Measurements from ENCODE around the gene APOB.

Gene APOB

DNA sequence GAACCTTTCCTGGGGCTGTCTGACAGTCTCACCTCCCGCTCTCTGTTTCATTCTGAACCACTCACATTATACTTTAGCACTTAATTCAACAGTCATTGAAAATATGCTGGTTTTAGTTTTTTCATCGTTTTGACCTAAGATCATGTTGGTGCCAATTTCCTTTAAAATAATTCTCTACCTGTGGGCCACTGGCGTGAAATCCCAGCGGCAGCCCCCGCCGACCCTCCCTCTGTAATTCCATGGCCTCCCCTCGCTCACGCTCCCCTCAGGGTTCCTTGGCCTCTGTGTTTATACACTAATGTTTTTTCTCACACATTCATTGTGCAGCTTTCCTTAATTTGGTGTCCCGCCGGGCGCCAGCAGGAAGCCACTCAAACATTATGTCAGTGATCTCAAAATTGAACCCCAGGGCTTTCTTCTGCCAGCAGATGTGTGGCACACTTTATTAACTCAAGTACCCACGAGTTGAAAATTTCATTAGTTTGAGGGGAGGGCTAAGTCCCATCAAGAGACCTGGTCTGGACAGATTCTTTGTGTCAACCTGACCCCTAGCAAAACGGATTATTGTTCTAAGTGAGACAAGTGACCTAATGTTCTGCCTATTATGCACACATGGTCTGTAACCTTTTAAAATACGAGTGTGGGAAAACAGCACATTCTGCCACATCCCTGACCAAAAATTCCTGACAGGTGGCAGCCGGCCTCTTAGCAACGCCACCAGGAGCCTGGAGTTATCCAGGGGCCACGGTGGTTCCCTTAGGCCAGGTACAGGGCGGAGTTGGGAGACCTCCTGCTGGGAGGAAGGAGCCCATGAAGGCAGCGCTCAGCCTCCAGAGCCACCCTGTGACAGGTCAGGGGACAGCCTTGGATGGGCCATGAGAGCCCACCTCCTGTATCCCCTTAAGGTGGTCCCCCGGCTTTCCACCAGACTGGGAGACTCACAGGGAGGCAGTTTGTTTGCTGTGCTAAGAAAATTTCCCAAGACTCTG lies 53.1 kb downstream of the APOB start:
- no peaks in the 10 kb centered on the region for H3K27me3 ChIP-seq (ENCODE audit: control insufficient read depth in 1 of 2, insufficient read depth in 2 of 2, low read length in 2 of 2)
- H3K27ac ChIP-seq (ENCODE audit: low read depth, low read length) = no peak overlapping the region
- no peak overlapping the region for H3K4me3 ChIP-seq (ENCODE audit: low read depth in 1 of 2, low read length in 2 of 2)
- H3K36me3 ChIP-seq (ENCODE audit: insufficient read depth, low read length) = no peaks in the 10 kb centered on the region
- H3K9ac ChIP-seq (ENCODE audit: low read length) = no peak overlapping the region
- H3K9me3 ChIP-seq (ENCODE audit: low read length) = no peaks in the 10 kb centered on the region
- H3K4me1 ChIP-seq (ENCODE audit: insufficient read depth, low read length) = peaks cover 25% of the 10 kb centered on the region

- no peak overlapping the region for H3K9ac ChIP-seq (ENCODE audit: low read length)
- no peaks in the 10 kb centered on the region for H3K9me3 ChIP-seq (ENCODE audit: low read length)
- H3K27ac ChIP-seq (ENCODE audit: low read depth, low read length) = no peak overlapping the region
- no peak overlapping the region for H3K4me3 ChIP-seq (ENCODE audit: low read depth in 1 of 2, low read length in 2 of 2)
- H3K4me1 ChIP-seq (ENCODE audit: insufficient read depth, low read length) = peaks cover 25% of the 10 kb centered on the region
- H3K27me3 ChIP-seq (ENCODE audit: control insufficient read depth in 1 of 2, insufficient read depth in 2 of 2, low read length in 2 of 2) = no peaks in the 10 kb centered on the region
- no peaks in the 10 kb centered on the region for H3K36me3 ChIP-seq (ENCODE audit: insufficient read depth, low read length)
These were observed 54.5 kb downstream of the APOB start for GRCh38 chr2:20989404-20989803.

GRCh38 chr2:20988905-20989304 lies 55.0 kb downstream of the APOB start:
- Histone ChIP-seq H3K27ac (ENCODE audit: low read depth, low read length) (no peak overlapping the region), H3K27me3 (ENCODE audit: control insufficient read depth in 1 of 2, insufficient read depth in 2 of 2, low read length in 2 of 2) (no peaks in the 10 kb centered on the region), H3K4me1 (ENCODE audit: insufficient read depth, low read length) (peaks cover 25% of the 10 kb centered on the region)

GRCh38 chr2:20986024-20986939 lies 57.6 kb downstream of the APOB start:
- peaks cover 11% of the 10 kb centered on the region for H3K4me1 ChIP-seq (ENCODE audit: insufficient read depth, low read length)

More at GRCh38 chr2:20988905-20989304, 55.0 kb downstream of the APOB start:
- H3K9ac ChIP-seq (ENCODE audit: low read length) = no peak overlapping the region
- no peaks in the 10 kb centered on the region for H3K36me3 ChIP-seq (ENCODE audit: insufficient read depth, low read length)
- H3K4me3 ChIP-seq (ENCODE audit: low read depth in 1 of 2, low read length in 2 of 2) = no peak overlapping the region
- no peaks in the 10 kb centered on the region for H3K9me3 ChIP-seq (ENCODE audit: low read length)

DNA sequence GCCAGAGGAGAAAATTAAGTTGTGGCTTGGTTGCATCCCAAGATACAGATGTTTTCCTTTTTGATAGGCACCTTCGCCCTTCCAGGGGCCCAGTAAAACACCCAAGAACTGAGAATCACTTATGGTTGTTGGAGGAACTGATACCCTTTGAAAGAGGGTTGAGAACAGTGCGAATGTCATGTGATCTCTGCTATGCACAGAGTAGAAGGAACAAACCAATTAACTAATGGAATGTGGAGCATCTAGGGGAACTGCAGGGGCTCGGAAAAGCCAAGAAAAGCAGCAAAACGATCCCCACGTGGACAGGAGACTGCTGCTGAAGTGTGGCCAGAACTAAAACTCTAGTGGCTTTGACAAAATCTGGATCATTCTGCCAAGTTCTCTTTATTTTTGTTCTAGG lies 58.8 kb downstream of the APOB start:
- Histone ChIP-seq H3K36me3 (ENCODE audit: insufficient read depth, low read length) (no peaks in the 10 kb centered on the region), H3K4me1 (ENCODE audit: insufficient read depth, low read length) (peaks cover 10% of the 10 kb centered on the region), H3K9me3 (ENCODE audit: low read length) (no peaks in the 10 kb centered on the region), H3K27me3 (ENCODE audit: control insufficient read depth in 1 of 2, insufficient read depth in 2 of 2, low read length in 2 of 2) (no peaks in the 10 kb centered on the region), H3K9ac (ENCODE audit: low read length) (no peak overlapping the region), H3K27ac (ENCODE audit: low read depth, low read length) (no peak overlapping the region), H3K4me3 (ENCODE audit: low read depth in 1 of 2, low read length in 2 of 2) (no peak overlapping the region)

More at GRCh38 chr2:20986024-20986939, 57.6 kb downstream of the APOB start:
- H3K4me3 ChIP-seq (ENCODE audit: low read depth in 1 of 2, low read length in 2 of 2) = no peak overlapping the region
- no peak overlapping the region for H3K9ac ChIP-seq (ENCODE audit: low read length)
- H3K36me3 ChIP-seq (ENCODE audit: insufficient read depth, low read length) = no peaks in the 10 kb centered on the region
- H3K27me3 ChIP-seq (ENCODE audit: control insufficient read depth in 1 of 2, insufficient read depth in 2 of 2, low read length in 2 of 2) = no peaks in the 10 kb centered on the region
- H3K27ac ChIP-seq (ENCODE audit: low read depth, low read length) = no peak overlapping the region
- no peaks in the 10 kb centered on the region for H3K9me3 ChIP-seq (ENCODE audit: low read length)

DNA sequence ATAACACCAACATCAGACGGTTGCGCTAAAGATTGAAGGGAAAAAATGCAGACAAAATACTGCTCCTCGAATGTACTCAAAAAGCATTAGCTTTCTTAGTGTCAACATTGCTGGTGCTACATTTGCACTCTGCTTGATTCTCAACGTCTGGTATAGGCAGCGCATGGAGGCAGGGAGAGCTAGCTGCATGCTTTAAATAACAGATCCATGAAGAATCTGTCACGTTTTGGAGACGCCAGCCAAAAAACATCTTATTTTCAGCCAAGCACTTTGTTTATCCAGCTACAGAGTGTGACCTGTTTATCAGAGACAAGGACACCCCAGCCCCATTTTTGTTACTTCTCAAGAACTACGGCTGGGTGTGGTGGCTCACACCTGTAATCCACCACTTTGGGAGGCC lies 59.5 kb downstream of the APOB start:
- Histone ChIP-seq H3K4me1 (ENCODE audit: insufficient read depth, low read length) (peaks cover 10% of the 10 kb centered on the region), H3K9ac (ENCODE audit: low read length) (no peak overlapping the region), H3K36me3 (ENCODE audit: insufficient read depth, low read length) (no peaks in the 10 kb centered on the region), H3K4me3 (ENCODE audit: low read depth in 1 of 2, low read length in 2 of 2) (no peak overlapping the region), H3K9me3 (ENCODE audit: low read length) (no peaks in the 10 kb centered on the region), H3K27ac (ENCODE audit: low read depth, low read length) (no peak overlapping the region), H3K27me3 (ENCODE audit: control insufficient read depth in 1 of 2, insufficient read depth in 2 of 2, low read length in 2 of 2) (no peaks in the 10 kb centered on the region)

DNA sequence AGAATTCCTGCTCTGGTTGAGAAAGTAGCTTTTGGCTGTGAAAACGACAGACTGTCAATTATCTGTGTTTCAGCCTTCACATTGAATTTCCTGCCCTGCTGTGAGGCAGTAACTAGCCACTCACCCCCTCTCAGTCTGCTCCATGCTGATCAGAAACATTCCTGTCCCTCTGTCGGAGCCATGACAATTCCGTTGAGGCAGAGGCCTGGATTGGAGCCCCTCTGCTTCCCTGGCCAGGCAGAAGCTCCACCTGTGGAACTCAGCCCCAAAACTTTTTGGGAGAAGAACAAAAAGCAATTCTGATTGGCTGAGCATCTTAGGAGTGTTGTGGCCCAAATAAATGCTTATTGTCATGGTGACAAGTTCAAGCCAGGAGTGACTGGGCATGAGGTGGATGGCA lies 60.0 kb downstream of the APOB start:
- no peaks in the 10 kb centered on the region for H3K36me3 ChIP-seq (ENCODE audit: insufficient read depth, low read length)
- H3K9ac ChIP-seq (ENCODE audit: low read length) = no peak overlapping the region
- H3K9me3 ChIP-seq (ENCODE audit: low read length) = no peaks in the 10 kb centered on the region
- no peak overlapping the region for H3K27ac ChIP-seq (ENCODE audit: low read depth, low read length)
- H3K27me3 ChIP-seq (ENCODE audit: control insufficient read depth in 1 of 2, insufficient read depth in 2 of 2, low read length in 2 of 2) = no peaks in the 10 kb centered on the region
- peaks cover 10% of the 10 kb centered on the region for H3K4me1 ChIP-seq (ENCODE audit: insufficient read depth, low read length)
- H3K4me3 ChIP-seq (ENCODE audit: low read depth in 1 of 2, low read length in 2 of 2) = no peak overlapping the region

- H3K27me3 ChIP-seq (ENCODE audit: control insufficient read depth in 1 of 2, insufficient read depth in 2 of 2, low read length in 2 of 2) = no peaks in the 10 kb centered on the region
- H3K9ac ChIP-seq (ENCODE audit: low read length) = no peak overlapping the region
- H3K4me3 ChIP-seq (ENCODE audit: low read depth in 1 of 2, low read length in 2 of 2) = no peak overlapping the region
- no peaks in the 10 kb centered on the region for H3K36me3 ChIP-seq (ENCODE audit: insufficient read depth, low read length)
- H3K27ac ChIP-seq (ENCODE audit: low read depth, low read length) = no peak overlapping the region
- H3K9me3 ChIP-seq (ENCODE audit: low read length) = no peaks in the 10 kb centered on the region
- peaks cover 10% of the 10 kb centered on the region for H3K4me1 ChIP-seq (ENCODE audit: insufficient read depth, low read length)
These were observed 61.0 kb downstream of the APOB start for GRCh38 chr2:20982861-20983260.

GRCh38 chr2:20977520-20978180 lies 66.2 kb downstream of the APOB start:
- Histone ChIP-seq H3K27me3 (ENCODE audit: control insufficient read depth in 1 of 2, insufficient read depth in 2 of 2, low read length in 2 of 2) (no peaks in the 10 kb centered on the region), H3K36me3 (ENCODE audit: insufficient read depth, low read length) (no peaks in the 10 kb centered on the region), H3K9ac (ENCODE audit: low read length) (no peak overlapping the region), H3K4me3 (ENCODE audit: low read depth in 1 of 2, low read length in 2 of 2) (no peak overlapping the region), H3K4me1 (ENCODE audit: insufficient read depth, low read length) (peaks cover 13% of the 10 kb centered on the region), H3K27ac (ENCODE audit: low read depth, low read length) (no peak overlapping the region), H3K9me3 (ENCODE audit: low read length) (no peaks in the 10 kb centered on the region)

DNA sequence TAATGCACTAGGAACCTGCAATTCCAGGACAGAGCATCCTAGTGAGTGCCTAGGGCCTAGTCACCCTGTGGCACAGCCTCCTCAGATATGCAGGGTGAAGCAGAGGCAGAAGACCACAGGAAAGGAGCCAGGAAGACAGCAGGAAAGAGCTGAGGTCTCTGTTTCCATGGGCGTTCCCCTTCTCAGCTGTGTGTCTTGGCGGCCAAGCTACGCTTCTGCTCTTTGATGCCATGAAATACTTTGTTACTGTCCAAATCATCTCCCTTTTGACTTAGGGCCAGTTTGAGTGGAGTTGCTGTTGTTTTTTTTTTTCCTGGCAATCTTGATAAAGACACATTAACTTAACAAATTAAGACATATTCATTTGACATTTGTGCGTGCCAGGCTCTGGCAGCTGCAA lies 67.3 kb downstream of the APOB start:
- Histone ChIP-seq H3K27ac (ENCODE audit: low read depth, low read length) (no peak overlapping the region), H3K9ac (ENCODE audit: low read length) (no peak overlapping the region), H3K27me3 (ENCODE audit: control insufficient read depth in 1 of 2, insufficient read depth in 2 of 2, low read length in 2 of 2) (no peaks in the 10 kb centered on the region), H3K4me1 (ENCODE audit: insufficient read depth, low read length) (peaks cover 22% of the 10 kb centered on the region), H3K4me3 (ENCODE audit: low read depth in 1 of 2, low read length in 2 of 2) (no peak overlapping the region), H3K36me3 (ENCODE audit: insufficient read depth, low read length) (no peaks in the 10 kb centered on the region), H3K9me3 (ENCODE audit: low read length) (no peaks in the 10 kb centered on the region)
